ENCODE results near the gene KIF14.
A peak's percentile ranks its signal among the peaks of the same experiment; 100 is the strongest.

Gene KIF14, protein sequence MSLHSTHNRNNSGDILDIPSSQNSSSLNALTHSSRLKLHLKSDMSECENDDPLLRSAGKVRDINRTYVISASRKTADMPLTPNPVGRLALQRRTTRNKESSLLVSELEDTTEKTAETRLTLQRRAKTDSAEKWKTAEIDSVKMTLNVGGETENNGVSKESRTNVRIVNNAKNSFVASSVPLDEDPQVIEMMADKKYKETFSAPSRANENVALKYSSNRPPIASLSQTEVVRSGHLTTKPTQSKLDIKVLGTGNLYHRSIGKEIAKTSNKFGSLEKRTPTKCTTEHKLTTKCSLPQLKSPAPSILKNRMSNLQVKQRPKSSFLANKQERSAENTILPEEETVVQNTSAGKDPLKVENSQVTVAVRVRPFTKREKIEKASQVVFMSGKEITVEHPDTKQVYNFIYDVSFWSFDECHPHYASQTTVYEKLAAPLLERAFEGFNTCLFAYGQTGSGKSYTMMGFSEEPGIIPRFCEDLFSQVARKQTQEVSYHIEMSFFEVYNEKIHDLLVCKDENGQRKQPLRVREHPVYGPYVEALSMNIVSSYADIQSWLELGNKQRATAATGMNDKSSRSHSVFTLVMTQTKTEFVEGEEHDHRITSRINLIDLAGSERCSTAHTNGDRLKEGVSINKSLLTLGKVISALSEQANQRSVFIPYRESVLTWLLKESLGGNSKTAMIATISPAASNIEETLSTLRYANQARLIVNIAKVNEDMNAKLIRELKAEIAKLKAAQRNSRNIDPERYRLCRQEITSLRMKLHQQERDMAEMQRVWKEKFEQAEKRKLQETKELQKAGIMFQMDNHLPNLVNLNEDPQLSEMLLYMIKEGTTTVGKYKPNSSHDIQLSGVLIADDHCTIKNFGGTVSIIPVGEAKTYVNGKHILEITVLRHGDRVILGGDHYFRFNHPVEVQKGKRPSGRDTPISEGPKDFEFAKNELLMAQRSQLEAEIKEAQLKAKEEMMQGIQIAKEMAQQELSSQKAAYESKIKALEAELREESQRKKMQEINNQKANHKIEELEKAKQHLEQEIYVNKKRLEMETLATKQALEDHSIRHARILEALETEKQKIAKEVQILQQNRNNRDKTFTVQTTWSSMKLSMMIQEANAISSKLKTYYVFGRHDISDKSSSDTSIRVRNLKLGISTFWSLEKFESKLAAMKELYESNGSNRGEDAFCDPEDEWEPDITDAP (N-terminal part only)

DNA sequence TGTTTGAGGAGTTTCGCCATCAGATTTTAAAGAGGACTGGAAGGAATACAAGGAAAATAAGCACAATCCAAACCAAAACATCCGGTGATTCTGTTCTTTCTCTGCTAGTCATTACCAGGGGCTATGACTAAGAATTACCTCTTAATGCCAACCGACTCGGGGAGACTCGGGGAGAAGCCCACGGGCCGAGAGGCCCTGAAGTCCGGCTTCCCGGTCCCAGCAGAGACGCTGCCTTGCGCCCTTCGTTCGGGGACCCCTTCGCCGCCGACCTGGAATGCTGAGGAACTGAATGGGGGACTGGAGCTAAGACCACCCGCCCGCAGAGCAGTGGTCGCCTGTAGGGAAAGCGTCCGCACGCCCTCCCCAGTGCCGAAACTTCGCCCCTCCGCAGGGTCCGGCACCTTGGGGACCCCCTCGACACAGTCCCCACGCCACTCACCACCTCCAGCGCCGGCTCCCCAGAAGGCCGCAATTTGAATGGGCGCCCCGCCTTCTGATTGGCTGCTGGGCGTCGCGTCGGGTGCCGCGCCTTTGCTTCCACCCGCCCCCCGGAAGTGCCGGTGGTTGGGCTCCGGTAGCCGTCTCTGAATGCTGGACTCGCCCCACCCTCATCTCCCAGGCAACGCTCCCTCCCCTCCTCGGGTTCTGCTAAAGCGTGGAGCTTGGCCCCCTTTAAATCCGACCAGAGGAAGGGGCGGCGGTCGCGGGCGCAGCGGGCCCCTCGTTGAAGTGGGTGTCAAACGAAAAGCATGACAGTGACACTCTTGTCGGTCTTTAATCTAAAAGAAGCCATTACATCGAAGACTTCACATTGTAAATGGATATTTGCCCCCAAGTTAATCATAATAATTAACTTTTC lies at the start of gene KIF14:
Gene KIF14 (minus strand): TSS at position 479 of the 859 bp plus-strand sequence. CDS start 2,028 bp downstream, outside the sequence.
- CTCF ChIA-PET: interaction anchor here (1.0 to 5.9 kb wide), 12 partner anchors 9 to 351 kb away, joined by 3 to 76 read pairs (median 16); partner anchors contain the start of gene DDX59
- peak; percentile 97 for DNase-seq (ENCODE audit: extremely low spot score)
- POLR2A ChIA-PET: no interaction called here
- TF ChIP-seq, protein P1, sequence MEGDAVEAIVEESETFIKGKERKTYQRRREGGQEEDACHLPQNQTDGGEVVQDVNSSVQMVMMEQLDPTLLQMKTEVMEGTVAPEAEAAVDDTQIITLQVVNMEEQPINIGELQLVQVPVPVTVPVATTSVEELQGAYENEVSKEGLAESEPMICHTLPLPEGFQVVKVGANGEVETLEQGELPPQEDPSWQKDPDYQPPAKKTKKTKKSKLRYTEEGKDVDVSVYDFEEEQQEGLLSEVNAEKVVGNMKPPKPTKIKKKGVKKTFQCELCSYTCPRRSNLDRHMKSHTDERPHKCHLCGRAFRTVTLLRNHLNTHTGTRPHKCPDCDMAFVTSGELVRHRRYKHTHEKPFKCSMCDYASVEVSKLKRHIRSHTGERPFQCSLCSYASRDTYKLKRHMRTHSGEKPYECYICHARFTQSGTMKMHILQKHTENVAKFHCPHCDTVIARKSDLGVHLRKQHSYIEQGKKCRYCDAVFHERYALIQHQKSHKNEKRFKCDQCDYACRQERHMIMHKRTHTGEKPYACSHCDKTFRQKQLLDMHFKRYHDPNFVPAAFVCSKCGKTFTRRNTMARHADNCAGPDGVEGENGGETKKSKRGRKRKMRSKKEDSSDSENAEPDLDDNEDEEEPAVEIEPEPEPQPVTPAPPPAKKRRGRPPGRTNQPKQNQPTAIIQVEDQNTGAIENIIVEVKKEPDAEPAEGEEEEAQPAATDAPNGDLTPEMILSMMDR (IDR thresholded peaks at IDR 0.05; ENCODE audit: control extremely low read depth, extremely low read depth, low read depth, missing control alignments): no peak

DNA sequence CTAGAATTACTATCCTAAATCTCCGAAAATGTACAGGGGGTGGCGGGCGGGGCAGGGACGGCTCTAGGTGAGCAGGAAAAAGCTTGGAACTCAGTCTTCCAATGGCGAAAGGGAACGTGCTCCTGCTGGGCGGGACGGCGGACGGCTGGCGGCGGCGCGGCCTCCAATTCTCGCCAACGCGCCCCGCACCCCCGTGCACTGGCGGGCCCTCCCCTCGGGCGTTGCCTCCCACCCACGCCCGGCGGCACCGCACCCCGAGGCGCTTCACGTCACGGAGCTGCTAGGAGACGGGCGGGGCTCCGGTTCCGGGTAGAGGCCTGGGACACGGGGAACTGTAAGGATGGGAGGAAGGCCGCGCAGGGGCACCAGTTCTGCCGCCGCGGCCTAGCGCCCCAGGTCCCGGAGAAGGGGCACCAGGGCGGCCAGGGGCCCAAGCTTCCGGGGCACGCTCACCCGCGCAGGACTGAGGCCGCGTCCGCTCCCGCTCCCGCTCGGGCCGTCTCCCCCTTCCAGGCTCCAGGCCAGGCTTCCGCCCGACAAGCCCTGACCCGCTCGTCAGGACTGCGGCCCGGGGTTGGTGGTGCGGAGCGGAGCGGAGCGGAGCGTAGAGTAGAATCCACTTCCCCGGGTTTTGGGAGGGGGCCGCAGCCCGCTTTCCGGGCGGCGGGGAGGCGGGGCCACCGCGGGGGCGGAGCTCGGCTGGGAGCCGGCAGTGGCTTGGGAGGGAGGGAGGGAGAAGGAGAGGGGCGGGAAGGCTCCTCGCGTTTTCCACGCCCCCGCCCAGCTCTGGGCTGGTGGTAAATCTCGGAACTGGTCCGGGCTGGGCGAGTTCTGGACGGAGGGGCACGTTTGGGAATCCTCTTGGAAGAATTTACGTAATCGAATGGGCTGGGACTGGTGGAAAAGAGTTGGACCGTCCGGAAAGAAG lies 49.0 kb upstream of the KIF14 start, which contains the start of gene DDX59:
Gene DDX59 (minus strand): TSS at position 594 of the 928 bp plus-strand sequence. CDS start 3,167 bp downstream, outside the sequence.
- DNase-seq (ENCODE audit: extremely low spot score): peak; percentile 97
- TF ChIP-seq, protein P1 (IDR thresholded peaks at IDR 0.05; ENCODE audit: control extremely low read depth, extremely low read depth, low read depth, missing control alignments): no peak
- POLR2A ChIA-PET: interaction anchor here (0.6 to 1.5 kb wide), 4 partner anchors 11 to 113 kb away, joined by 3 to 7 read pairs (median 4); no protein-coding TSS in a partner anchor
- CTCF ChIA-PET: interaction anchor here (0.7 to 3.4 kb wide), 13 partner anchors 8 to 302 kb away, joined by 3 to 31 read pairs (median 4); no protein-coding TSS in a partner anchor

DNA sequence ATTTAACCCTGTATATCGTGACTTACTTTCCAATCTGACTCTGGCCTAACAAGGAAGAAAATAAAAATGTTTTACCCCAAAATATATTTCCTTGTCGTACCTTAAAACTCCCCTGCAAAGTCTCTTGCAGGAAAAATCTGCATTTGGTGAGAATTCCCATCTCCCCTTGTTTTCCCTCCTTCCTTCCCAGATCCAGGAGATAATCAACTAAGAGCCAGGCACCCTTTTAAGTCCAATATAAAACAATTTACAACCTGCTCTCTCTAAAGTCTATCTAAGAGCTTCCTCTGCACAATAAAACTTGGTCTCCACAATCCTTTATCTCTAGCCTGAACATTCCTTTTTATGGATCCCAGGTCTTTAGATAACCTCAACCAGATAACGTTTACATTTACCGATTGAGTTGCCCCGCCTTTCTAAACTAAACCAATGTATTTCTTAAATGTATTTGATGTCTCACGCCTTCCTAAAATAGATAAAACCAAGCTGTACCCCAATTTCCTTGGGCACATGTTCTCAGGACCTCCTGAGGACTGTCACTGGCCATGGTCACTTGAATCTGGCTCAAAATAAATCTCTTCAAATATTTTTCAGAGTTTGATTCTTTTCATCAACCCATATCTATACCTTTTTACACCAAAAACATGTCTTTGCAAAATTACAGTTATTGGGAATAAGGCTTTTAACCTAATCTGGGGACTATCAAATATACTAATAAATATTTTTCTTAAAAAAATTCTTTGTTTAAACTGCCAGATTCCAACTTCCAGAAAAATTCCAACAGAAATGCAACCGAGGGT lies 48.2 kb upstream of the KIF14 start:
- CTCF ChIA-PET: interaction anchor here (0.9 to 3.4 kb wide), 6 partner anchors 9 to 303 kb away, joined by 4 to 31 read pairs (median 4); no protein-coding TSS in a partner anchor
- POLR2A ChIA-PET: no interaction called here
- no peak for DNase-seq (ENCODE audit: extremely low spot score)
- TF ChIP-seq, protein P1 (IDR thresholded peaks at IDR 0.05; ENCODE audit: control extremely low read depth, extremely low read depth, low read depth, missing control alignments): no peak

DNA sequence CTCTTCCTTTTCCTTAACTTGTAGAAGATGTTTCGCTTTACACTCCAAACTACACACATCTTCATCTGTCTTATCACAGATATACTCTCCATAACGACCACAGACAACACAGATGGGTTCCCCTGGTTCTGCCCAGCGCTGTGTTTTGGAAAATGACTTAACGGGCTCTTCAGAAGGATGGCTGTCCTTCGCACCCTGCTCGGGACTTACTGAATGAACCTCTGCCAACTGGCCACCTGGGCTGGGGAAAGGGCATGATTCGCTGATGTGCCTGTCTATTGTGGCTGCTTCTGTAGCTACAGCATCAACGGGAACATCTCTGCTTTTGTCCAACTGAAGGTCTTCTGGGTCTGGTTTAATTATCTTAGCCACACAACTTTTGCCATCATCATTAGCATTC lies 45.8 kb upstream of the KIF14 start:
- TF ChIP-seq, protein P1 (IDR thresholded peaks at IDR 0.05; ENCODE audit: control extremely low read depth, extremely low read depth, low read depth, missing control alignments): no peak
- ChIA-PET POLR2A (no interaction called here), CTCF (interaction anchor here (2.2 kb wide), 1 partner anchor 45 kb away, joined by 10 read pairs; no protein-coding TSS in a partner anchor)
- no peak for DNase-seq (ENCODE audit: extremely low spot score)
